ENCODE measurements around the gene RPH3AL. TPM values are rescaled to one million over a fixed set of nuclear protein-coding genes. Genes with fewer than 3 reads are reported as not detected.

The RPH3AL gene
- total and polyA plus RNA-seq, 2 of the 8 experiments (the other 6 are each of a cell fraction or from before 2014, with no cell fraction given): 5.6 to 5.8 TPM

- TF ChIP-seq ZNF274 (IDR thresholded peaks at IDR 0.05; ENCODE audit: borderline replicate concordance, extremely low read depth, low read length) (no peak), TBP (IDR thresholded peaks at IDR 0.05; ENCODE audit: low read depth, low read length) (no peak)
Measured at GRCh38 chr17:327296-327695, 25.3 kb downstream of the RPH3AL start (continued).

Measured in H1 (cell line).